Stimulated activated memory B cell treated with anti-CD40 and anti-IgM and Interleukin-4, amounts not matched to agents 10 μg/mL and 1 μg/mL and 100 μg/mL, for 72 hours (primary cell): ENCODE results near the gene ENTPD6.

Experiments used
- ATAC-seq: fragments of 150-1000 bp; cut with Tn5 transposase; 2 replicates; pipeline ENCODE4 v1.10.0; 2021
- H3K27ac Mint-ChIP-seq: one replicate; pipeline ENCODE4 v1.8.0; 2022; ENCODE audit warnings: mild to moderate bottlenecking, mixed read lengths
- H3K27me3 Mint-ChIP-seq: one replicate; pipeline ENCODE4 v1.8.0; 2022; ENCODE audit warnings: mixed read lengths
- H3K36me3 Mint-ChIP-seq: one replicate; pipeline ENCODE4 v1.8.0; 2022; ENCODE audit warnings: mixed read lengths
- H3K4me1 Mint-ChIP-seq: one replicate; pipeline ENCODE4 v1.8.0; 2022; ENCODE audit warnings: mixed read lengths
- H3K4me3 Mint-ChIP-seq: one replicate; pipeline ENCODE4 v1.8.0; 2022; ENCODE audit warnings: mild to moderate bottlenecking, moderate library complexity, mixed read lengths
- H3K9me3 Mint-ChIP-seq: one replicate; pipeline ENCODE4 v1.8.0; 2022; ENCODE audit warnings: mixed read lengths

Gene ENTPD6

GRCh38 chr20:25197870-25198190 lies 2.3 kb downstream of the ENTPD6 start:
- Mint-ChIP-seq H3K36me3 (peaks cover 24% of the 10 kb centered on the region), H3K27ac (peak overlapping the region; percentile 33), H3K9me3 (no peaks in the 10 kb centered on the region), H3K4me3 (no peak overlapping the region), H3K4me1 (peaks cover 52% of the 10 kb centered on the region), H3K27me3 (no peaks in the 10 kb centered on the region)
- no peak for ATAC-seq

- no peak for ATAC-seq
- peaks cover 34% of the 10 kb centered on the region for H3K36me3 Mint-ChIP-seq
- no peaks in the 10 kb centered on the region for H3K9me3 Mint-ChIP-seq
- peak overlapping the region; percentile 30 for H3K27ac Mint-ChIP-seq
- H3K4me3 Mint-ChIP-seq = no peak overlapping the region
- no peaks in the 10 kb centered on the region for H3K27me3 Mint-ChIP-seq
- H3K4me1 Mint-ChIP-seq = peaks cover 62% of the 10 kb centered on the region
Observed at GRCh38 chr20:25198663-25199383, 3.3 kb downstream of the ENTPD6 start.

GRCh38 chr20:25199473-25200260 lies 4.2 kb downstream of the ENTPD6 start:
- H3K27ac Mint-ChIP-seq = peak overlapping the region; percentile 30
- no peaks in the 10 kb centered on the region for H3K27me3 Mint-ChIP-seq
- peaks cover 35% of the 10 kb centered on the region for H3K36me3 Mint-ChIP-seq
- no peaks in the 10 kb centered on the region for H3K9me3 Mint-ChIP-seq
- no peak for ATAC-seq
- H3K4me1 Mint-ChIP-seq = peaks cover 71% of the 10 kb centered on the region
- H3K4me3 Mint-ChIP-seq = no peak overlapping the region

GRCh38 chr20:25203089-25203488 lies 7.6 kb downstream of the ENTPD6 start:
- Mint-ChIP-seq H3K27me3 (no peaks in the 10 kb centered on the region), H3K4me3 (no peak overlapping the region)

GRCh38 chr20:25203871-25204320 lies 8.4 kb downstream of the ENTPD6 start:
- no peak for ATAC-seq
- peaks cover 40% of the 10 kb centered on the region for H3K36me3 Mint-ChIP-seq
- H3K4me1 Mint-ChIP-seq = peaks cover 53% of the 10 kb centered on the region
- peak overlapping the region; percentile 24 for H3K4me3 Mint-ChIP-seq
- H3K9me3 Mint-ChIP-seq = no peaks in the 10 kb centered on the region
- H3K27ac Mint-ChIP-seq = peak overlapping the region; percentile 18
- no peaks in the 10 kb centered on the region for H3K27me3 Mint-ChIP-seq

More at GRCh38 chr20:25203089-25203488, 7.6 kb downstream of the ENTPD6 start:
- H3K27ac Mint-ChIP-seq = peak overlapping the region; percentile 18
- H3K4me1 Mint-ChIP-seq = peaks cover 57% of the 10 kb centered on the region
- peaks cover 40% of the 10 kb centered on the region for H3K36me3 Mint-ChIP-seq
- ATAC-seq = no peak
- no peaks in the 10 kb centered on the region for H3K9me3 Mint-ChIP-seq

GRCh38 chr20:25204550-25205276 lies 9.2 kb downstream of the ENTPD6 start:
- Mint-ChIP-seq H3K4me3 (no peak overlapping the region), H3K27ac (peak overlapping the region; percentile 18)
- no peak for ATAC-seq

GRCh38 chr20:25205277-25206062 lies 10.0 kb downstream of the ENTPD6 start:
- H3K4me1 Mint-ChIP-seq = peaks cover 37% of the 10 kb centered on the region
- peaks cover 39% of the 10 kb centered on the region for H3K36me3 Mint-ChIP-seq
- no peak overlapping the region for H3K4me3 Mint-ChIP-seq
- no peaks in the 10 kb centered on the region for H3K9me3 Mint-ChIP-seq
- no peaks in the 10 kb centered on the region for H3K27me3 Mint-ChIP-seq
- H3K27ac Mint-ChIP-seq = peak overlapping the region; percentile 18
- no peak for ATAC-seq

More at GRCh38 chr20:25204550-25205276, 9.2 kb downstream of the ENTPD6 start:
- H3K27me3 Mint-ChIP-seq = no peaks in the 10 kb centered on the region
- H3K4me1 Mint-ChIP-seq = peaks cover 45% of the 10 kb centered on the region
- peaks cover 37% of the 10 kb centered on the region for H3K36me3 Mint-ChIP-seq
- no peaks in the 10 kb centered on the region for H3K9me3 Mint-ChIP-seq

GRCh38 chr20:25206063-25206403 lies 10.5 kb downstream of the ENTPD6 start:
- no peaks in the 10 kb centered on the region for H3K9me3 Mint-ChIP-seq
- H3K36me3 Mint-ChIP-seq = peaks cover 33% of the 10 kb centered on the region
- H3K4me1 Mint-ChIP-seq = peaks cover 32% of the 10 kb centered on the region
- no peak overlapping the region for H3K27ac Mint-ChIP-seq
- no peak for ATAC-seq
- H3K4me3 Mint-ChIP-seq = no peak overlapping the region
- no peaks in the 10 kb centered on the region for H3K27me3 Mint-ChIP-seq

- Mint-ChIP-seq H3K36me3 (peaks cover 33% of the 10 kb centered on the region), H3K27me3 (no peaks in the 10 kb centered on the region), H3K4me3 (no peak overlapping the region), H3K27ac (no peak overlapping the region), H3K9me3 (no peaks in the 10 kb centered on the region), H3K4me1 (peaks cover 26% of the 10 kb centered on the region)
- no peak for ATAC-seq
Observed at GRCh38 chr20:25206548-25206947, 11.0 kb downstream of the ENTPD6 start.

- Mint-ChIP-seq H3K27me3 (no peaks in the 10 kb centered on the region), H3K36me3 (peaks cover 39% of the 10 kb centered on the region), H3K4me3 (no peak overlapping the region), H3K9me3 (no peaks in the 10 kb centered on the region), H3K4me1 (peaks cover 26% of the 10 kb centered on the region), H3K27ac (no peak overlapping the region)
- no peak for ATAC-seq
Observed at GRCh38 chr20:25207149-25207959, 11.8 kb downstream of the ENTPD6 start.

- Mint-ChIP-seq H3K4me1 (peaks cover 24% of the 10 kb centered on the region), H3K4me3 (no peak overlapping the region), H3K36me3 (peaks cover 32% of the 10 kb centered on the region), H3K27ac (no peak overlapping the region), H3K27me3 (no peaks in the 10 kb centered on the region), H3K9me3 (no peaks in the 10 kb centered on the region)
- no peak for ATAC-seq
Observed at GRCh38 chr20:25207960-25208534, 12.5 kb downstream of the ENTPD6 start.

GRCh38 chr20:25209400-25209799 lies 13.9 kb downstream of the ENTPD6 start:
- Mint-ChIP-seq H3K4me3 (no peak overlapping the region), H3K36me3 (peaks cover 23% of the 10 kb centered on the region), H3K4me1 (peaks cover 10% of the 10 kb centered on the region), H3K9me3 (no peaks in the 10 kb centered on the region), H3K27me3 (no peaks in the 10 kb centered on the region), H3K27ac (no peak overlapping the region)
- no peak for ATAC-seq

GRCh38 chr20:25209911-25210310 lies 14.4 kb downstream of the ENTPD6 start:
- H3K4me3 Mint-ChIP-seq = no peak overlapping the region
- no peaks in the 10 kb centered on the region for H3K27me3 Mint-ChIP-seq
- H3K9me3 Mint-ChIP-seq = no peaks in the 10 kb centered on the region
- no peak overlapping the region for H3K27ac Mint-ChIP-seq
- peaks cover 5% of the 10 kb centered on the region for H3K4me1 Mint-ChIP-seq
- peaks cover 23% of the 10 kb centered on the region for H3K36me3 Mint-ChIP-seq
- ATAC-seq = no peak

GRCh38 chr20:25211273-25211672 lies 15.8 kb downstream of the ENTPD6 start:
- Mint-ChIP-seq H3K4me1 (no peaks in the 10 kb centered on the region), H3K9me3 (no peaks in the 10 kb centered on the region), H3K4me3 (no peak overlapping the region), H3K36me3 (peaks cover 31% of the 10 kb centered on the region), H3K27ac (no peak overlapping the region), H3K27me3 (no peaks in the 10 kb centered on the region)
- no peak for ATAC-seq
